Measurements from ENCODE around the gene EXOC6B.

DNA sequence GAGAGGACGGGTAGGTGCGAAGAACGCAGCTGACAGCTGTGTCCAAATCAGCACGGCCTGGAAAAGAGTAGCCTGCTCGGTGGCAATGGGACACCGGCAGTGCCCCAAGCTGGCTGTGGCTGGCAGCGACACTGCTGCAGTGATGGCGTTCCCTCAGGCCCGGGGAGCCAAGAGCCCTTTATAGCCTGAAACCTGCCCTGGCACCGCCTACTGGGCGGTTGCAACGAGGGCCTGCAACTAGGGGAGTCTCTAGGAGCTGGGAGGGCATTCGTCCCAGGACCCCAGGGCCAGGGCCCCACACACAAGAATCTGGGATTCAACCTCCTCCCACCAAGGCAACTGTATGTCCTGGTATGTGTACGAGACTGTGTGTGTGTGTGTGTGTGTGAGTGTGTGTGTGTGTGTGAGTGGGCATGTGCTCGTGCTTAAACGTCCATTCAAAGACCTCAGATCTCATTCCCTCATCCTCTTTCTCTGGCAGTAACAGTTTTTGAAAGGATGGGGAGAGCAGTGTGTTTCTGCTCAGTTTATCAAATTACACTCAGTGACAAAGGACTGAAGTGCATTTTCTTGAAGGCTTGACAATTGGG is 671.4 kb downstream of the EXOC6B start:
- TF ChIP-seq, protein P1, sequence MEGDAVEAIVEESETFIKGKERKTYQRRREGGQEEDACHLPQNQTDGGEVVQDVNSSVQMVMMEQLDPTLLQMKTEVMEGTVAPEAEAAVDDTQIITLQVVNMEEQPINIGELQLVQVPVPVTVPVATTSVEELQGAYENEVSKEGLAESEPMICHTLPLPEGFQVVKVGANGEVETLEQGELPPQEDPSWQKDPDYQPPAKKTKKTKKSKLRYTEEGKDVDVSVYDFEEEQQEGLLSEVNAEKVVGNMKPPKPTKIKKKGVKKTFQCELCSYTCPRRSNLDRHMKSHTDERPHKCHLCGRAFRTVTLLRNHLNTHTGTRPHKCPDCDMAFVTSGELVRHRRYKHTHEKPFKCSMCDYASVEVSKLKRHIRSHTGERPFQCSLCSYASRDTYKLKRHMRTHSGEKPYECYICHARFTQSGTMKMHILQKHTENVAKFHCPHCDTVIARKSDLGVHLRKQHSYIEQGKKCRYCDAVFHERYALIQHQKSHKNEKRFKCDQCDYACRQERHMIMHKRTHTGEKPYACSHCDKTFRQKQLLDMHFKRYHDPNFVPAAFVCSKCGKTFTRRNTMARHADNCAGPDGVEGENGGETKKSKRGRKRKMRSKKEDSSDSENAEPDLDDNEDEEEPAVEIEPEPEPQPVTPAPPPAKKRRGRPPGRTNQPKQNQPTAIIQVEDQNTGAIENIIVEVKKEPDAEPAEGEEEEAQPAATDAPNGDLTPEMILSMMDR (IDR thresholded peaks at IDR 0.05): no peak
- TF ChIP-seq POLR2A (IDR thresholded peaks at IDR 0.05): no peak

Data from prostate gland (tissue), 2 donors.